Large intestine (tissue), 3 donors: ENCODE data around the gene DDHD1. TPM values are rescaled to one million over a fixed set of nuclear protein-coding genes. Genes with fewer than 3 reads are reported as not detected.

Source experiments
- DNase-seq, 2 donors: peaks; one replicate each; pipeline versions ENCODE4 v3.0.0 to v3.0.0-alpha.2; 2013
- H3K27ac ChIP-seq: one replicate; pipeline ENCODE4 v1.5.1; 2013; ENCODE audit warnings: low read length
- H3K27me3 ChIP-seq: 2 replicates; pipeline ENCODE4 v1.6.1; 2013; ENCODE audit warnings: low read length; ENCODE audit not compliant: control insufficient read depth, insufficient read depth
- H3K36me3 ChIP-seq: 2 replicates; pipeline ENCODE4 v1.6.1; 2013; ENCODE audit warnings: low read length; ENCODE audit not compliant: control insufficient read depth, insufficient read depth
- H3K4me1 ChIP-seq: one replicate; pipeline ENCODE4 v1.6.1; 2013; ENCODE audit warnings: low read length; ENCODE audit not compliant: control insufficient read depth, insufficient read depth
- H3K4me3 ChIP-seq: one replicate; pipeline ENCODE4 v1.5.1; 2013; ENCODE audit warnings: low read length
- H3K9me3 ChIP-seq: one replicate; pipeline ENCODE4 v1.6.1; 2013; ENCODE audit warnings: mild to moderate bottlenecking, low read depth, low read length, moderate library complexity; ENCODE audit not compliant: control insufficient read depth
- WGBS: methylation state at CpG from one replicate; pipeline ENCODE4 v1.1.5; 2013; ENCODE audit warnings: low lambda C conversion rate; ENCODE audit not compliant: insufficient coverage; 5-methylcytosine and 5-hydroxymethylcytosine counted together
- polyA plus RNA-seq: library from polyadenylated mRNA; unstranded; fragments of 120-200 nt; gene quantifications from one replicate; pipeline ENCODE4 v1.2.1, GENCODE V29; 2013

The DDHD1 gene
- polyA plus RNA-seq, 1 donor = 10.2 TPM

GRCh38 chr14:53152184-53152886, 788 bp downstream of the DDHD1 start:
- H3K27me3 ChIP-seq = no peaks in the 10 kb centered on the region
- H3K27ac ChIP-seq = peak overlapping the region; percentile 49
- no peaks in the 10 kb centered on the region for H3K4me1 ChIP-seq
- 0% methylated on average over 3 of the region's 73 CpGs for WGBS
- peak overlapping the region; percentile 77 for H3K4me3 ChIP-seq
- H3K9me3 ChIP-seq = no peaks in the 10 kb centered on the region
- H3K36me3 ChIP-seq = no peaks in the 10 kb centered on the region
- peak; percentile 22 to 83 for DNase-seq

DNA sequence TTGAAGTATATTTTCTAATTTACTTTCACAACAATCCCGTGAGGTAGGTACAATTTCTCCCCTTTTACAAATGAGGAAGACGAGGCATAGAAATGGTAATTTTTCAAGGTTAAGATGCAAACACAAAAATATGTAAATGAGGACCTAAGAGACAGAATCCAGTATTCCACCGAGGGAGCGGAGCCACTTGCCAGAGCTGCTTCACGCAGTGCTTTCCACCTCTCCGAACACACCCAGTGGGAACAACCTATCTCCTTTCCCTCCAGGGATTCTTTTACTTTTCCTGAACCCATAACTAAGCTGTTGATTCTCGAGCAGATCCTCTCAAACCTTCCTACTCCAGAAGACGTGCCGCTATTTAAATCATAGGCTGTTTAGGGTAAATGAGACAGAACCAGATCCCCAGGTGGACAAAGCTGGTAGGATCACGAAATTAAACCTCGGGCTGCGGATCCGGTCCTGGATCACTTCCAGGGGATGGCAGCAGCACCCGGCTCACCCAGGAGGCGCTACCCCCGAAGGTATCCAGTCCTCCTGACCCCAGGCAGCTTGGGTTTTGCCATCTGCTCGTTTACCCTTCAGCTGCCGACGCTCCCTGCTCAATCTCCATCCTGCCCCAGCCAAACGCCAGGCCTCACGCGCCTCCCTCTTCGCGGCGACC, 1.5 kb downstream of the DDHD1 start:
- Histone ChIP-seq H3K9me3 (no peaks in the 10 kb centered on the region), H3K27ac (peak overlapping the region; percentile 49), H3K4me1 (no peaks in the 10 kb centered on the region), H3K4me3 (peak overlapping the region; percentile 77), H3K36me3 (no peaks in the 10 kb centered on the region), H3K27me3 (no peaks in the 10 kb centered on the region)
- DNase-seq = peak in 1 of 2 donors; percentile 19
- 32% methylated on average over 2 of the region's 25 CpGs for WGBS

- H3K4me3 ChIP-seq = no peak overlapping the region
- 100% methylated on average over 3 of the region's 4 CpGs for WGBS
- H3K9me3 ChIP-seq = no peaks in the 10 kb centered on the region
- H3K27me3 ChIP-seq = no peaks in the 10 kb centered on the region
- no peak overlapping the region for H3K27ac ChIP-seq
- no peak for DNase-seq
- no peaks in the 10 kb centered on the region for H3K36me3 ChIP-seq
- no peaks in the 10 kb centered on the region for H3K4me1 ChIP-seq
These were observed 3.3 kb downstream of the DDHD1 start for GRCh38 chr14:53149668-53150316.

DNA sequence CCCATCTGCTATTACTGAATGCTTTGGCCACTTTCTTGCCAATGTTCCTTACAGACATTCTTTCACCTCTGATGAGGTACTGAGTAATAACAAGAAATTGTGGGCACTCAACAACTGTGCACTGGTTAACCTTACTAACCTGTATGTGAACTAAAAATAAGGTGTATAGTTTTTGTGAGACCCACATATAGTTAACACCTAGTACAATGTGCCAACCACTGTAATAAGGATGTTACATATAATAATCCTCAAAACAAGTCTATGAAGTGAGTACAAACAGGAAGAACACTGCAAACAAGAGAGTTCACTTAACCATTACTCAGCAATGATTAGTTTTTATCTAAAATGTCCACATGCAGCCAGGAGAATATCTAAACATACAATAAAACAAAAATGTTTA, 4.5 kb downstream of the DDHD1 start:
- H3K4me3 ChIP-seq = no peak overlapping the region
- no peaks in the 10 kb centered on the region for H3K9me3 ChIP-seq
- no peaks in the 10 kb centered on the region for H3K27me3 ChIP-seq
- no peaks in the 10 kb centered on the region for H3K36me3 ChIP-seq
- H3K4me1 ChIP-seq = no peaks in the 10 kb centered on the region
- DNase-seq = no peak
- H3K27ac ChIP-seq = no peak overlapping the region

DNA sequence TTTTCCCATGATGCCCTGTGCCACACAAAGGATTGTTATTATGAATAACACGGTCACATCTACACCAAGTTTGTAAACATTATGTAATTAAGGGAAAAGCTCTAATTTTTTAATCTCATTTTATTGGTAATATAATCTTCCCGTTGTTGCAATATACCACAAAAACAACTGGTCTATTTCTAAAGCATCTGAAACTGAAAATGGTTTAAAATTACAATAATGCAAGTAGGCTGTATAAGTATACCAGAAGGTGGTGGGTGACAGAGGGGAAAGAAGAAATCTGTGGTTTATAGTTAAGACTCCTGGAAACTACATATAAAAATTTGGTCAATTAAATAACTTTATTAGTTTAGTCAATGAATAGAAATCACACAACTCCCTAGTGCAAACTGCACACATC, 5.2 kb downstream of the DDHD1 start:
- Histone ChIP-seq H3K36me3 (no peaks in the 10 kb centered on the region), H3K9me3 (no peaks in the 10 kb centered on the region), H3K4me3 (no peak overlapping the region), H3K27ac (no peak overlapping the region), H3K4me1 (no peaks in the 10 kb centered on the region), H3K27me3 (no peaks in the 10 kb centered on the region)
- WGBS = no CpG with 5 or more reads among the region's 2 CpGs
- DNase-seq = no peak

GRCh38 chr14:53147208-53147607, 5.9 kb downstream of the DDHD1 start:
- no peaks in the 10 kb centered on the region for H3K9me3 ChIP-seq
- DNase-seq = no peak
- no peaks in the 10 kb centered on the region for H3K36me3 ChIP-seq
- H3K4me1 ChIP-seq = no peaks in the 10 kb centered on the region
- no peak overlapping the region for H3K27ac ChIP-seq
- H3K27me3 ChIP-seq = no peaks in the 10 kb centered on the region
- H3K4me3 ChIP-seq = no peak overlapping the region
- WGBS = 94% methylated on average over 2 of the region's 2 CpGs

DNA sequence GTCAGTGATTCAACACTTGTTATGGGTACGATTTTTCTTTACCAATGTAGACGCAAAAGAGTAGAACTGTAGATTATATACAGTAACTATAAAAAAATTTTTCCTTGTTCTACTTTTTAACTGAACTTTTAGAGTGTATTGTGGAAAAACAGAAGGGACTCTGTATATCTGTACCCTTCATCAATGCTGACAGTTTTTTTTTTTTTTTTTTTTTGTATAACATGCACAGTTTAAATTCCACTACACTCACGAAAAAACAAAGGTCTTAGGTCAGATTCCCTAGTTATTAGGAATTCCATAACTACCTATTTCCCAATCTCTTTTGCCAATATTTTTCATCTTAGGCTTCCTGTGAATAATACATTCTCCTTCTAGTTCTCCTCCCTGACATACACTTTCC, 6.4 kb downstream of the DDHD1 start:
- Histone ChIP-seq H3K4me1 (no peaks in the 10 kb centered on the region), H3K4me3 (no peak overlapping the region), H3K36me3 (no peaks in the 10 kb centered on the region), H3K9me3 (no peaks in the 10 kb centered on the region), H3K27ac (no peak overlapping the region), H3K27me3 (no peaks in the 10 kb centered on the region)
- no peak for DNase-seq
- WGBS = 67% methylated on average over 3 of the region's 3 CpGs

DNA sequence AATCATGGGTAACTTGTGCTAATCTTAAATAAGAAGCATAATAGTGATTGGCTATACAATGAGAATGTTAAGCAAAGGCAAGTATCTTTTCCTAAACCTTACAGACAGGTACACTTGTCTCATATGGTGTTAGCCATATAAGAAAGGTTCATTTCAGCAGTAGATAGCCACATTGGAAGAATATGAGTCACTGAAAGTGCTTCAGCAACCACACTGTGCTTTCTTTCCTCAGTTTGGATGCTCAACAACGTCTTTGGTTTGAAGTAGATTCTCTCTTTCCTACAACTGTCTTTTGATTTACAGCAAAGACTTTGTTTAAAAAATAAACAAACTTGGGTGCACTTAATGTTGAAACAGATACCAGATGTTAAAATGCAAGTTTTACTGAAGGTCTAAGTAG, 8.9 kb downstream of the DDHD1 start:
- no peak overlapping the region for H3K4me3 ChIP-seq
- peaks cover 18% of the 10 kb centered on the region for H3K9me3 ChIP-seq
- H3K4me1 ChIP-seq = no peaks in the 10 kb centered on the region
- H3K27me3 ChIP-seq = no peaks in the 10 kb centered on the region
- WGBS = no CpG with 5 or more reads among the region's 1 CpG
- DNase-seq = no peak
- no peak overlapping the region for H3K27ac ChIP-seq
- H3K36me3 ChIP-seq = no peaks in the 10 kb centered on the region

- Histone ChIP-seq H3K4me3 (no peak overlapping the region), H3K9me3 (peaks cover 34% of the 10 kb centered on the region)
These were observed 12.5 kb downstream of the DDHD1 start for GRCh38 chr14:53140585-53140984.

GRCh38 chr14:53137568-53138203, 15.4 kb downstream of the DDHD1 start:
- 78% methylated on average over 1 of the region's 4 CpGs for WGBS
- Histone ChIP-seq H3K9me3 (peaks cover 34% of the 10 kb centered on the region), H3K36me3 (no peaks in the 10 kb centered on the region), H3K27ac (no peak overlapping the region), H3K27me3 (no peaks in the 10 kb centered on the region), H3K4me3 (no peak overlapping the region), H3K4me1 (no peaks in the 10 kb centered on the region)
- DNase-seq = no peak

More at GRCh38 chr14:53140585-53140984, 12.5 kb downstream of the DDHD1 start:
- Histone ChIP-seq H3K27me3 (no peaks in the 10 kb centered on the region), H3K27ac (no peak overlapping the region), H3K4me1 (no peaks in the 10 kb centered on the region), H3K36me3 (no peaks in the 10 kb centered on the region)
- no peak for DNase-seq
